Stimulated activated CD8-positive, alpha-beta memory T cell treated with anti-CD3 and anti-CD28 coated beads, Interleukin-15, amount 100 ng/mL, for 48 hours (primary cell): ENCODE results near the gene SEPTIN2.
"Not testable (repeated sequence)": the region's sequence is repeated elsewhere in the genome, so short reads cannot be mapped to it uniquely, and the experiment has no call there.

ENCODE experiments used
- DNase-seq, 2 donors: peaks; one replicate each; pipeline ENCODE4 v3.0.0-alpha.2; 2020; ENCODE audit warnings: low read depth in 2 of 2

The SEPTIN2 gene

GRCh38 chr2:241379481-241380480 is 64.1 kb downstream of the SEPTIN2 start:
- no peak for DNase-seq

- no peak for DNase-seq
Observed at GRCh38 chr2:241381872-241382271, 66.1 kb downstream of the SEPTIN2 start.

- not testable (repeated sequence) for DNase-seq
Observed at GRCh38 chr2:241385450-241385849, 69.7 kb downstream of the SEPTIN2 start.

- no peak for DNase-seq
Observed at GRCh38 chr2:241386519-241386918, 70.8 kb downstream of the SEPTIN2 start.

- no peak for DNase-seq
Observed at GRCh38 chr2:241389697-241390096, 74.0 kb downstream of the SEPTIN2 start.

- DNase-seq = peak in 1 of 2 donors; percentile 6
Observed at GRCh38 chr2:241390301-241391206, 74.8 kb downstream of the SEPTIN2 start.

- DNase-seq = no peak
Observed at GRCh38 chr2:241391892-241392665, 76.4 kb downstream of the SEPTIN2 start.

GRCh38 chr2:241392753-241393152 is 77.0 kb downstream of the SEPTIN2 start:
- not testable (repeated sequence) for DNase-seq

GRCh38 chr2:241393524-241394196 is 77.9 kb downstream of the SEPTIN2 start:
- DNase-seq = no peak

GRCh38 chr2:241396809-241397208 is 81.1 kb downstream of the SEPTIN2 start:
- not testable (repeated sequence) for DNase-seq

GRCh38 chr2:241399941-241400922 is 84.5 kb downstream of the SEPTIN2 start:
- no peak for DNase-seq
